Pancreas (tissue), 10 donors: ENCODE data around the gene SLC19A1. TPM values are rescaled to one million over a fixed set of nuclear protein-coding genes. Genes with fewer than 3 reads are reported as not detected.

ENCODE experiments used
- ATAC-seq, 4 donors: fragments of 200-7000 bp; cut with Tn5 transposase; one replicate each; pipeline versions ENCODE4 v1.8.0 to v1.9.1; 2020; ENCODE audit warnings: mild to moderate bottlenecking in 4 of 4, moderate library complexity in 4 of 4
- DNase-seq, 6 donors: peaks; one replicate each; pipeline ENCODE4 v3.0.0-alpha.2; 2020
- FAIRE-seq: peaks from 2 replicates; lab custom pipeline; 2012; peaks lifted over from hg19 to GRCh38; lab: Jason Lieb, UNC
- H3K27ac ChIP-seq, 4 donors: fragments of 200-600 bp; sonication (generic); 1 replicate in 3 of 4; 2 replicates in 1 of 4; pipeline versions ENCODE4 v1.5.0 to v1.8.0; 2020
- H3K27me3 ChIP-seq, 4 donors: fragments of 200-600 bp; one replicate each; pipeline ENCODE4 v1.8.0; 2021
- H3K36me3 ChIP-seq, 3 donors: fragments of 200-600 bp; sonication (generic) in 1 of 3; one replicate each; pipeline versions ENCODE4 v1.5.0 to v1.8.0; 2020 to 2021
- H3K4me1 ChIP-seq, 3 donors: fragments of 200-600 bp; one replicate each; pipeline ENCODE4 v1.8.0; 2021
- H3K4me3 ChIP-seq, 4 donors: fragments of 200-600 bp; sonication (generic) in 2 of 4; one replicate each; pipeline versions ENCODE4 v1.5.0 to v1.8.0; 2020 to 2021
- H3K9me3 ChIP-seq, 4 donors: fragments of 200-600 bp; one replicate each; pipeline ENCODE4 v1.8.0; 2021
- WGBS, 2 donors: extraction: QIAGEN DNeasy Blood & Tissue Kit; methylation state at CpG; one replicate each; pipeline ENCODE4 v1.1.7; 2013; 5-methylcytosine and 5-hydroxymethylcytosine counted together
- intact Hi-C, 3 donors: fragments of 100-400 bp; cut with DNase I; formaldehyde crosslinking; loops; one replicate each; pipeline versions ENCODE4 v1.11.1 to v1.14.2; 2022
- polyA plus RNA-seq, 2 donors: library from polyadenylated mRNA; stranded (reverse); fragments of 200-250 nt; gene quantifications; one replicate each; pipeline ENCODE4 v1.2.3, GENCODE V29; 2013
- total RNA-seq, 6 donors: library from RNA; stranded (reverse); fragmentation: NEBNext Ultra II Directional in 4 of 6; extraction: Animal tissue kit (Norgen Biotek cat#: 25700) in 4 of 6; gene quantifications; one replicate each; pipeline versions ENCODE4 v1.2.1 to v1.2.4, GENCODE V29; 2021 to 2023
- TF ChIP-seq, protein P1 (sequence below), 4 donors: fragments of 200-600 bp; sonication (generic) in 3 of 4; IDR thresholded peaks; one replicate each; pipeline versions ENCODE4 v1.5.0 to v1.8.0; 2021; ENCODE audit warnings: antibody characterized with exemption in 4 of 4
- donor health status: healthy with polysubstance abuse.
- donor health status: DM: no; HTN: no; CAD: no; lungs with moderate emphysema.
- donor health status: DM: no; HTN: no; CAD: no.
- donor health status: control.
- donor health status: control.
- donor health status: Bipolar disorder and iron deficiency.
- donor health status: DM: yes; HTN: yes; CAD: no.
- donor health status: DM: no; HTN: no; CAD: no.
- donor health status: DM: no; HTN: no; CAD: no.
- donor health status: DM: yes; HTN: yes; CAD: no.

The SLC19A1 gene
- total and polyA plus RNA-seq, 8 donors, result 4.4 to 11.2 (median 5.4) TPM

DNA sequence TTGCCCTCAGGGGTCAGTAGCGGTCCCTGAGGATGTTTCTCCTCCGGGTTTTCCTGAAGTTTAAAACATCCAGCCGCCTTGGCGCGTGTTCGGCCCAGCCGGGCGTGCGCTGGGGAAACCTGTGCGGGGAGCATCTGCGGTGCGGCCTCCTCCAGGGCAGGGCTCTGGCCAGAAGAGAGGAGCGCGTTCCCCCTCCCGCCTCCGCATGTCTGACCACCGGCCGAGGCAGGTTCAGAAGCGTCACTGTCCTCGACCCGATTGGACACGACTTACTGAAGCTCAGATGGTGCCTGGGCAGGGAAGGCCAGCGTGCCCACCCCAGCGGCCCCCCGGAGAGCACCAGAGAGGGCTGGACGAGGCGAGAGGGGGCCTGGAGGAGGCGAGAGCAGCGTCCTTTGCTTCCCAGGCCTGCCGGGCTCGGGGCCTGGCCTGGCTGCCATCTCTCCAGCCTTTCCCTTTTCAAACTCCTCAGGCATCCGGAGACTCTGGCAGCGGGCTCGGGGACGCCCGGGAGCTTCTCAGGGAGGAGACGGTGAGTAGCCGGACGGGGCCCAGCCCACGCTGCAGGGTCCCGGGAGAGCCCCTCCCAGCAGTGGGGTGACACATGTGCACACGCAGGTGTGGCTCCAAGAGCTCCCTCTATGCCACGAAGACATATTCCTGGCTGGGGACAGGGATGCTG is 67.1 kb downstream of the SLC19A1 start:
- Histone ChIP-seq H3K9me3 (no peaks in the 10 kb centered on the region), H3K27ac (no peak overlapping the region), H3K4me1 (peaks cover 0 to 6% (median 5%) of the 10 kb centered on the region in 3 donors), H3K4me3 (no peak overlapping the region), H3K27me3 (no peaks in the 10 kb centered on the region), H3K36me3 (peaks cover 0 to 19% (median 0%) of the 10 kb centered on the region in 3 donors)
- intact Hi-C loops, result loop anchor here in 1 of 3 donors (10.0 kb wide), 1 partner anchor 350 kb away; no protein-coding TSS in a partner anchor
- DNase-seq (peak in 1 of 6 donors; percentile 67), ATAC-seq (no peak), FAIRE-seq (no peak)
- TF ChIP-seq, protein P1, sequence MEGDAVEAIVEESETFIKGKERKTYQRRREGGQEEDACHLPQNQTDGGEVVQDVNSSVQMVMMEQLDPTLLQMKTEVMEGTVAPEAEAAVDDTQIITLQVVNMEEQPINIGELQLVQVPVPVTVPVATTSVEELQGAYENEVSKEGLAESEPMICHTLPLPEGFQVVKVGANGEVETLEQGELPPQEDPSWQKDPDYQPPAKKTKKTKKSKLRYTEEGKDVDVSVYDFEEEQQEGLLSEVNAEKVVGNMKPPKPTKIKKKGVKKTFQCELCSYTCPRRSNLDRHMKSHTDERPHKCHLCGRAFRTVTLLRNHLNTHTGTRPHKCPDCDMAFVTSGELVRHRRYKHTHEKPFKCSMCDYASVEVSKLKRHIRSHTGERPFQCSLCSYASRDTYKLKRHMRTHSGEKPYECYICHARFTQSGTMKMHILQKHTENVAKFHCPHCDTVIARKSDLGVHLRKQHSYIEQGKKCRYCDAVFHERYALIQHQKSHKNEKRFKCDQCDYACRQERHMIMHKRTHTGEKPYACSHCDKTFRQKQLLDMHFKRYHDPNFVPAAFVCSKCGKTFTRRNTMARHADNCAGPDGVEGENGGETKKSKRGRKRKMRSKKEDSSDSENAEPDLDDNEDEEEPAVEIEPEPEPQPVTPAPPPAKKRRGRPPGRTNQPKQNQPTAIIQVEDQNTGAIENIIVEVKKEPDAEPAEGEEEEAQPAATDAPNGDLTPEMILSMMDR (IDR thresholded peaks at IDR 0.05), result no peak
- 72 to 79% methylated on average over 43 of the region's 43 CpGs for WGBS, 2 donors

- ATAC-seq, result no peak
- no peaks in the 10 kb centered on the region for H3K9me3 ChIP-seq
- TF ChIP-seq, protein P1 (IDR thresholded peaks at IDR 0.05), result no peak
- no peaks in the 10 kb centered on the region for H3K27me3 ChIP-seq
- peaks cover 0 to 19% (median 0%) of the 10 kb centered on the region in 3 donors for H3K36me3 ChIP-seq
- no peak for FAIRE-seq
- H3K27ac ChIP-seq, result no peak overlapping the region
- WGBS, 2 donors, result 72 to 92% methylated on average over 18 of the region's 18 CpGs
- peak in 1 of 6 donors; percentile 78 for DNase-seq
- intact Hi-C loops, result loop anchor here in 1 of 3 donors (10.0 kb wide), 1 partner anchor 350 kb away; no protein-coding TSS in a partner anchor
- peaks cover 3 to 13% (median 7%) of the 10 kb centered on the region in 3 donors for H3K4me1 ChIP-seq
- no peak overlapping the region for H3K4me3 ChIP-seq
Observed at GRCh38 chr21:45474323-45474950, 67.8 kb downstream of the SLC19A1 start.

DNA sequence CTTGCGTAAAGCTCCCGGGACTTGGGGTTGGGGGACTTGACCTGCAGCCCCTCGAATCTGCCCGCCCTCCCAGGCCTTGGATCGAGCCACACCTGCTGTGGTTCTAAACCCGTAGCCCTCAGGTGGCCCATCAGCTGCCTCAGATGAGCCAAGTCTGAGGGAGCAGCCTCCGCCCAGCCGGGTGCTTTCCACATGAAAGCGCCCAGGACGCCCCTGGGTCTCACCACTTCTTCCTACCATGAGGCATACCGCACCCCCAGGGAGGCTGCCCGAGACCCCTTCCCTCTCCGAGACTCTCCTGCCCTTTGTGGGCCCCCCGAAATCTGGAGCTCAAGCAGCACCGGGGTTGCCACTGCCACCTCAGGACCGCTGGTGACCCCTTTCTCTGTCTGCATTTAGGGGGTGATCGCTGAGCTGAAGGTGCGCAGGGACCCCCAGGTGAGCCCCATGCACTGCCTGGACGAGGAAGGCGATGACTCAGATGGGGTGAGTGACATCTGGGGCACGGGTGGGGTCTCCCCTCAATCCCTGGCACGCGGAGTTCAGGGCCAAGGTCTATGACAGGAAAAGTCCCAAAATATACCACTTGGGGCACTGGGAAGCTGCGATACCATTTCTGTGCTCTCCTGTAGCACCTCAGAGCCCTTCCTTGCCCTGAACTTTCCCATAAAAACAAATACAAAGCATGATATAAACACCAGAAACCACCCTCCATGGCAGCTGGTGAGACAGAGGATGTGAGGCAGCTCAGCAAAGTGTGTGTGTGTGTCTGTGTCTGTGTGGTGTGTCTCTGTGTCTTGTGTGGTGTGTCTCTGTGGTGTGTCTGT is 68.5 kb downstream of the SLC19A1 start:
- intact Hi-C loops, result loop anchor here in 1 of 3 donors (10.0 kb wide), 1 partner anchor 351 kb away; no protein-coding TSS in a partner anchor
- H3K27ac ChIP-seq, result no peak overlapping the region
- no peak overlapping the region for H3K4me3 ChIP-seq
- no peaks in the 10 kb centered on the region for H3K27me3 ChIP-seq
- 69 to 81% methylated on average over 24 of the region's 24 CpGs for WGBS, 2 donors
- DNase-seq, result peak in 1 of 6 donors; percentile 60
- H3K36me3 ChIP-seq, result peaks cover 0 to 19% (median 0%) of the 10 kb centered on the region in 3 donors
- TF ChIP-seq, protein P1 (IDR thresholded peaks at IDR 0.05), result no peak
- no peak for ATAC-seq
- no peak for FAIRE-seq
- H3K9me3 ChIP-seq, result no peaks in the 10 kb centered on the region
- H3K4me1 ChIP-seq, result peaks cover 4 to 17% (median 7%) of the 10 kb centered on the region in 3 donors

DNA sequence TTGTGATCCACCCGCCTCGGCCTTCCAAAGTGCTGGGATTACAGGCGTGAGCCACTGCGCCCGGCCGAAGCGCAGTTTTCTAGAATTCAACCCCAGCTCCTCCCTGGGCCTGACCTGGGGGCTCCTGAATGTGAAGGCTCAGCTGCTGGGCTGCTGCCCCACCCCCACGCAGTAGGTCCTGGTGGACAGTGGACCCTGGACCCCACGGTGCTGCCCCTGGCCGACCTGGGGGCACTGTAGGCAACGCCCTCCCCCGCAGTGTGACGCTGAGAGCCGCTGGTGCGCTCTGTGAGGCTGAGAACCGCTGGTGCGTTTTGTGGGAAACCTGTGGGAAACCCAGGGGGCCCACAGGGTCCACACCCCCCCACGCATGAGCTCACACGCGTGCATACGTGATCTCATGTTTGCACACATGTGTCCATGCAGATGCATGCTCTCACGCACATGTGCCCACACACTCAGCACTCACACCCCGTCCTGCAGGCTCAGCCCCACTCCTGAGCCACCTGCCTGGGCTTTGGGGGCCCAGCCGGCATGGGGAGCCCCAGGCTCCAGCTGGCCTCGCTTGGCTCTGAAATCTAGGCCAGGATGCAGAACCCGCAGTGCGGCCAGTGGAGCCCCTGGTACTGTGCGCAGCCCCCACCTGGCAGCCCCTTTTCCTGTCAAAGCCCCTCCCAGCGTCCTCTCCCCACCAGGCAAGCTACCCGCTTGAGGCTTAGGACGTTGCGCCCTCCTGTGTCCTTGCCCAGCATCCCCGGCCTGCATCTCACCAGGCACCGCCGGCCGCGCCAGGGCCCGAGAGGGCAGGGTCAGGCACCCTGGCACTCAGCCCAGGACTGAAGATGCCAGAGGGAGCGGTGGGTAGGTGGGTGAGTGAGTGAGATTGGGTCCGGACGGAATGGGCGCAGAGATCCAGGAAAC is 69.5 kb downstream of the SLC19A1 start:
- no peaks in the 10 kb centered on the region for H3K9me3 ChIP-seq
- DNase-seq, result peak in 2 of 6 donors; percentile 15 to 58
- H3K4me3 ChIP-seq, result no peak overlapping the region
- TF ChIP-seq, protein P1 (IDR thresholded peaks at IDR 0.05), result no peak
- no peak for ATAC-seq
- WGBS, 2 donors, result 70 to 84% methylated on average over 40 to 42 of the region's 42 CpGs
- FAIRE-seq, result no peak
- H3K27ac ChIP-seq, result peak overlapping the region in 1 of 4 donors; percentile 50
- intact Hi-C loops, result loop anchor here in 1 of 3 donors (10.0 kb wide), 1 partner anchor 352 kb away; no protein-coding TSS in a partner anchor
- H3K4me1 ChIP-seq, result peaks cover 4 to 17% (median 7%) of the 10 kb centered on the region in 3 donors
- peaks cover 0 to 19% (median 0%) of the 10 kb centered on the region in 3 donors for H3K36me3 ChIP-seq
- no peaks in the 10 kb centered on the region for H3K27me3 ChIP-seq
